ENCODE results near the gene SPAG9.
"Not testable (repeated sequence)": the region's sequence is repeated elsewhere in the genome, so short reads cannot be mapped to it uniquely, and the experiment has no call there.

Gene SPAG9

GRCh38 chr17:51087072-51087757 lies 33.5 kb downstream of the SPAG9 start:
- DNase-seq: no peak

DNA sequence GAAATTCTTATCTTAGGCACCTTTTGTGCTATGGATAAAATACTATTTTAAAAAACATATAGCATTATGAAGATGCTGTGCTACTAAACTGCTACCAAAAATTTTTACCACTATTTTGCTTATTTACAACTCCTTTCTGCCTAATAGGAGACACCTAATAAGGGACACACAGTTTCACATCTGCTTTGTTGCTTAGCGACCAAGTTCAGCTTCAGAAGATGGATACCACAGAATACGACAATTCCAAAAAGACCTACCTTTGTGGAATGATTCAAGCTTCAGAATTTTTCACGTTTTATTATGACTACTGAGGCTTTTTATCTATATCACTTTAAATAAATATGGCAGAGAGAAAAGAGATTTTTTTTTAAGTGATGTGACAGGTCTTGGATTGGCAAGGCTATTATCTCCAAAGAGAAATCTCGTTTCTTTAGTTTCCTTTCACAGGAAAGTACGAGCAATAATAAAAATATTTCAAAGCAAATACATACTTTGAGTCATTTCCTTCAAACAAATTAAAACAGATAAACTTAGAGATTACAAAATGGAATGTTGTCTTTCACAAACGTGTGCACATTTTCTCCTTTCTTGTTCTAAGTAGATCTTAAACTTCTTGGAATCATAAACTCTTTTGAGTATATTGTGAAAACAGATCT lies 35.4 kb downstream of the SPAG9 start:
- DNase-seq: no peak

DNA sequence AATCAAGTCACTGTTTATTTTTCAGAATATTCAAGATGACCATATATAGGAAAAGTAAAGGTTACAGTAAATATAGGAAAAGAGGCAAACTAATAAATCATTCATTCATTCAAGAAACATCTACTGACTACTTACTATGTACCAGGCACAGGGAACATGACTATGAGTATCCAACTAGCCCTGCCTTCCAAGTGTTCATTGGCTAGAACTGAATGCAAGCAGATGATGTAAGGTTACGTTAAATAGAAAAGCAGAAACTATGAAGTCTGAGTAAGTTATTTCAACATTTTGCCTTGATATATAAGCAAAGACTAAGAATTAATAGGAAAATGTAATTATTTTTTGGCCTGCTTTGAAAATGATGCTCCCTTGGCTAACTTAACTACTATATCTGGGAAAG lies 36.7 kb downstream of the SPAG9 start:
- DNase-seq: no peak

DNA sequence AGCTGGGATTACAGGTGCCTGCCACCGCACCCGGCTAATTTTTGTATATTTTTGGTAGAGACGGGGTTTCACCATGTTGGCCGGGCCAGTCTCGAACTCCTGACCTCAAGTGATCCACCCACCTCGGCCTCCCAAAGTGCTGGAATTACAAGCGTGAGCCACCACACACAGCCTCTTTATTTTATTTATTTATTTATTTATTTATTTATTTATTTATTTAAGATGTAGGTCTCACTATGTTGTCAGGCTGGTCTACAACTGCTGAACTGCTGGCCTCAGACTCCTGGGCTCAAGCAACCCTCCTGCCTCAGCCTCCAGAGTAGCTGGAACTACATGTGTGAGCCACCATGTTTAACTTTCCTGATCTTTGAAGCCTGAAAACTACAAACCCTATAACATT lies 37.3 kb downstream of the SPAG9 start:
- DNase-seq: not testable (repeated sequence)

GRCh38 chr17:51079049-51079448 lies 41.6 kb downstream of the SPAG9 start:
- DNase-seq: no peak

DNA sequence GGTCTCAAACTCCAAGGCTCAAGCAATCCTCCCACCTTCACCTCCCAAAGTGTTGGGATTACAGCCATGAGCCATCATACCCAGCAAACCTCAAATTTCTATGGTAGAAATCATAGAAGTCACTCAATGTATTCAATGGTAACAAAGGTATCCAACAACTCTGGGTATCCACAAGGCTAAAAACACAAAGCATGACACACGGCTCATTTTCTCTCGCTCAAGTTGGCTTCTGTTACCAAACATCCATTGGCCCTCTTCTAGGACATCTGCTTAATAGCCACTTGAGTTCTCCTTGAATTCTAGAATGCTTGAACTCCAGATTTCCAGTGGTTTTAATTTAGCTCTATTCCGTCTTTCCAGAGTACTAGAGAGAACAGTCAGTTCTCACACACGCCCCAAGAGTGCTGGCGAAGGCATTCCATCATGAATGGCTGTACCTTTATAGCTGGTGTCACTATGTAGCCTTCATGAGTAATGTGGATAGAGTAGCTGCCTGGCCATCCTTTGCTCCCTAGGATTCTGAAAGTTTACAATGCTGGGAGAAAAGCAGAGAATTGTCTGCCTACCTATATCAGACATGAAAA lies 42.6 kb downstream of the SPAG9 start:
- DNase-seq: no peak

- no peak for DNase-seq
Observed at GRCh38 chr17:51076821-51077220, 43.8 kb downstream of the SPAG9 start.

DNA sequence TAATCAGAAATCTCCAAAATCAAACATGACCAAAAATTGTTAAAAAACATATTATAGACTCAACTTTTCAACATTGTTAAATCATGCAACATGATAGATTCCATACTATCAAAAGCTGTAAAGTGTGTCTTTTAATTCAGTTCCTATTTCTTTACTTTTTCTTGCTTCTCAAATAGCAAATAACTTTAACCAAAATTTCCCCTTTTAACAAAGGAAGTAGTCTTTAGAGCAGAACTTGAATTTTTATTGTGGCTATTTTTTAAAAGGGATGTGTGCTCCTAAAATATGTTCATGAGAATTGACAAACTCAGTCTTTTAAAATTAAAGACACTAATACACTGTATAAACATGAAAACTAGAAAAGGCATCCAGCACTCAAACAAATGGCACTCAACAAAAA lies 49.1 kb downstream of the SPAG9 start:
- no peak for DNase-seq

DNA sequence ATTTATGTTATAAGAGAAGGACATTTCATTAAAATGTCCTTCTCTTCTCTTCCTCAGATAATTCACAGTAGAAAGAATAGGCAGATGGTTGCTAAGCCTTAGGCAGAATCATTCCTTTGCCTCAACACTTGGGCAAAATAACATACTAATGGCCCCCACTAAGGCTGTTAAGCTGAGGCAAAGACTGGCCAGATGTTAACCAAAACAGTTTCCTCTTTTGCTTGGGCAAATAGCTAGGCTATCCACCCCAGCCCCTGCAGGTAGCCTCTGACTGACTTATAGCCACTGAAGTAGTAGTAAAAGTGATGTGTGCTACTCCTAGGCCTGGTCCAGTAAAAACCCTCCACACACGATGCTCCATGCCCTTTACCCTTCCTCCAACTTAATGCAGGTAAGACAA lies 55.2 kb downstream of the SPAG9 start:
- DNase-seq: no peak

GRCh38 chr17:51064061-51064735 lies 56.5 kb downstream of the SPAG9 start:
- no peak for DNase-seq

DNA sequence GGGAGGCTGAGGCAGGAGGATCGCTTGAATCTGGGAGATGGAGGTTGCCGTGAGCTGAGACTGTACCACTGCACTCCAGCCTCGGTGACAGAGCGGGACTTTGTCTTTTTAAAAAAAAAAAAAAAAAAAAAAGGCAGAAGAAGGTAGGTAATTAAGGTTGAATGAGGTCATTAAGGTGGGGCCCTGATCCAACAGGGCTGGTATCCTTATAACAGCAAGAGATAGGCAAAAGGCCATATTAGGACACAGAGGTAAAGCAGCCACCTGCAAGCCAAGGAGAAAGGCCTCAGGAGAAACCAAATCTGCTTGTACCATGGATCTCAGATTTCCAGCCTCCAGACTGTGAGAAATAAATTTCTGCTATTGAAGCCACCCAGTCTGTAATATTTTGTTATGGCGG lies 60.3 kb downstream of the SPAG9 start:
- no peak for DNase-seq

- no peak for DNase-seq
Observed at GRCh38 chr17:51059781-51060180, 60.9 kb downstream of the SPAG9 start.

- DNase-seq: no peak
Observed at GRCh38 chr17:51057534-51057933, 63.1 kb downstream of the SPAG9 start.

DNA sequence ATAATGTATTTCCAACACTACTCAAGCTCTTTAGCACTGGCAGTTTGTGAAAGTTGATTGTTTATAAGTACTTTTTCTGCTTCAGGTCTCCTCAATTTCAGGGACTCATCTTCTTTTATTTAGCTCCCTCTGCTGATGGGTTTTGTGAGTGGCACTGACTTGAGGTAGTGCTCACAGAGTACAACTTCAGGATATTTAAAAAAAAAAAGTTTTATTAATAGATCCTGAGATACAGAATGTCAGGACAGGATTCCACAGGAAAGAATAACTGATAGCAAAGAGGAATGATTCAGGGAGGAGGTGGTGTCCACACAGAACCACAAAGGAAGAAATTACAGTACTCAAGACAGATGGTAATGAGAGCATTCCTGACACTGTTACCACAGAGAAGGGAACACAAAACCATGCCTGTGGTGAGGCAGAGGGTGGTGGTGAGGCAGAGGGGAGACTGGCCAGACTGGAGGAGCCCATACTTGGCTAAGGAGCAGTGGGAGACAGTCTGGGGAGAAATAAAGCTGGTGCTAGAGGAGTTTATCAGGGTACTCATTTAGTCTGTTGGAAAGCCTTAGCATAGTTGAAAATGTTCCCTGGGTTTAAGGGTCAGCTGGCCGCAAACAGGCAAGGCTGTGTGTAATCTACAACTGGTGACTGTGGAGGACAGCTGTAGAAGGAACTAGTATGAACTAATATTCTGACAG lies 63.7 kb downstream of the SPAG9 start:
- no peak for DNase-seq

DNA sequence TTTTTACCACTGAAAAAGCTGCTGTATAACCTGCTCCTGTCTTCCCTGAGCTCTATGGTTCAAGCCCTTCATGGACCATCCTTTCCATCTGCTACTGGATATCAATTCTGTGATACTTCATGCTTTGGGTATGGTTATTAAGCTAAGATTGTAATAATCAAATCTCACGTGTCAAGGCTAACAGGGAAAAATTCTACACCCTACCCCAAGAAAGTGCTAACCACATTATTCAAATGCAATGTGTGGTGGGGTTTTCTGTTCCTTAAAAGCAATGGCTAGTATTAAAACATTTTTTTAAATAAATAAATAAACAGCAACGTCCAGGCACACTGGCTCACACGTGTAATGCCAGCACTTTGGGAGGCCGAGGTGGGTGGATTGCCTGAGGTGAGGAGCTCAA lies 65.9 kb downstream of the SPAG9 start:
- no peak for DNase-seq

DNA sequence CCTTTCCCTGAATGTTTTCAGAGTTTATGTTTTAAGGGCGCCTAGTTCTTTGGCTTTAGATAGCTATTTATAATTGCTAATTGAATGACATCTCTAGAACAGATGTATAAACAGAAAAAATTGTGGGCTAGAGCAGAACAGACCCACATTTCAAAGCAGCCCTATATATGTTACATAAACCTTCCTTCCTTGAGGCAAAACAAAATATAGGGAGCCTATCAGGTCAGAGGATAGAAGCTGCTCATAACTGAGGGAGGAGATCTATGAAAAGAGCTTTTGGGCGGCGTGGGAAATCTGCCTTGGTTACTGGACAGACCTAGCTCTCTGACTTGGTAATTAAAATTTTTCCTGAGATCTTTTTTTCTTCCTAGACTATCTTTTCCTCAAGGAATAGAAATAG lies 68.4 kb downstream of the SPAG9 start:
- no peak for DNase-seq

DNA sequence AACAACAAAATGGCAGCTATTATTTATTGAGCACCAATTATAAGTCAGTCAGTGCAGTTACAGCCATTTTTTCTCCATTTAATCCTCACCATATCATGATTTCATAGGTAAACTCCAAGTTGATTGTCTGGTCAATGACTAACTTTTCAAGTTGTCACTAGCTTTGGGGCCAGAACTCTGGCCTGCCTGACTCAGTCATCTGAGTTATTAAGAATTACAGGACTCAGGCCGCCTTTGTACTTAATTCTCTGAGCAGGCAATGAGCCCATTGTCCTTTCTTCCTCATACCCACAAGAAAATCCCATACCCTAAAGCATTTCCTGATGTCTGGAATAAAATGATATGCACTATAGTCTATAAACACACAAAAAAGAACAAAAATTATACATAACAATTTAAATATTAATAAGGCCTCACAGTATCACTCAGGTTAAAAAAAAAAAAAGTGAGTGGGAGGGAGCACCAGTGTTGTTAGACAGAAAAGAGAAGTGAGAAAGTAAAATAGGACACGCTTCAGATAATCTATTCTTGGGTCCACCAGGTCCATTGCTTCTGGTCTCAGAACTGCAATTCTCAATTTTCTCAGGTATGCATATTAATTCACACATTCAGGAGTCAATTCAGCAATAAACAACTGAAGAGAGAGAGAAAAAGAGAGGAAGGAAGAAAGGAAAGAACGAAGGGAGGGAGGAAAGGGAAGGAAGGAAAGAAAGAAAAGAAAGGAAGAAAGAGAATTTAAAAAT lies 70.2 kb downstream of the SPAG9 start:
- no peak for DNase-seq

GRCh38 chr17:51046514-51047384 lies 73.9 kb downstream of the SPAG9 start:
- no peak for DNase-seq

- DNase-seq: no peak
Observed at GRCh38 chr17:51046046-51046445, 74.6 kb downstream of the SPAG9 start.

DNA sequence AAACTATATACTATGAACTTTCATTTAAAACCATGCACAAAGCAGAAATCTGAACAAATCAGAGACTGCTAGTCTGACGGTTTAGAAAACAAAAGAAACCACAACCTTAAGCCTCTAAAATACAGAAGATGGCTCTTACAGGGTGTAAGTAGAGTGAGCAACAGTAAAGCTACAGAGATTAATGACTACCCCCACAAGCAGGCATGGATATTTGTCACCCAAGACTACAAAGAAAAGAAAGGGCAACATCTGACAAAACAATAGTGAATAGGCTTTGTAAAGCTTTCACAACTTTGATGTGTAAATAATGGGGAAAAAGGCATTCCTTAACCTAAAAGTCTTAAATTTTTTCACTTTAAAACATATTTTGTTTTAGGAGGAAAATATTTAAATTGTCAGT lies 75.0 kb downstream of the SPAG9 start:
- DNase-seq: no peak

GRCh38 chr17:51044976-51045375 lies 75.7 kb downstream of the SPAG9 start:
- no peak for DNase-seq

GRCh38 chr17:51036084-51036483 lies 84.6 kb downstream of the SPAG9 start:
- DNase-seq: no peak
